ENCODE data around the gene RGS9. TPM values are rescaled to one million over a fixed set of nuclear protein-coding genes. Genes with fewer than 3 reads are reported as not detected.

RGS9 gene
- total and polyA plus RNA-seq, 2 experiments from 2014 or later: 12.8 to 29.6 TPM

GRCh38 chr17:65170839-65171238, 33.7 kb downstream of the RGS9 start (continued):
- no peak for TF ChIP-seq CREB1 (CRISPR knock-in tag; IDR thresholded peaks at IDR 0.05; ENCODE audit: low read depth)
- TF ChIP-seq, protein P1, sequence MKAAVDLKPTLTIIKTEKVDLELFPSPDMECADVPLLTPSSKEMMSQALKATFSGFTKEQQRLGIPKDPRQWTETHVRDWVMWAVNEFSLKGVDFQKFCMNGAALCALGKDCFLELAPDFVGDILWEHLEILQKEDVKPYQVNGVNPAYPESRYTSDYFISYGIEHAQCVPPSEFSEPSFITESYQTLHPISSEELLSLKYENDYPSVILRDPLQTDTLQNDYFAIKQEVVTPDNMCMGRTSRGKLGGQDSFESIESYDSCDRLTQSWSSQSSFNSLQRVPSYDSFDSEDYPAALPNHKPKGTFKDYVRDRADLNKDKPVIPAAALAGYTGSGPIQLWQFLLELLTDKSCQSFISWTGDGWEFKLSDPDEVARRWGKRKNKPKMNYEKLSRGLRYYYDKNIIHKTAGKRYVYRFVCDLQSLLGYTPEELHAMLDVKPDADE (IDR thresholded peaks at IDR 0.05): no peak

DNA sequence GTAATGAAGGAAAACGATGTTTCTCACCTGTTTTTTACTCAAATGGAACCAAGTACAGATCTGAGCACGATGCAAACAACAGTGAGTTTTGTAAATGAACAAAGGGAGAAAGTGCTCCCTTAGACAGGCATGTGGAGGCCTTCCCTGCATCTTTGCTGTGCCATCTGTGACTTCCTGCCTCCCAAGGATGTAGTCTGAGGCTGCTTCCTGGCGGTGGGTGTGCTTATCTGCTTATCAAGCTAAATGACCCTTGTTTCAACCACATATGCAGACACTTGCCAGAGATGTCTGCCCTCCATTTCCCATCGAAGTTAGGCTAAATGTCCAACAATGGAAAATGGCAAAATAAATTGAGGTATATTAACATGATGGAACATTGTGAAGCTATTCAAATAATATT, 34.6 kb downstream of the RGS9 start:
- H3K36me3 Mint-ChIP-seq (ENCODE audit: low read depth): no peaks in the 10 kb centered on the region; the same call in 2 of the 3 replicates
- H3K9me2 ChIP-seq (ENCODE audit: insufficient read depth): peaks cover 9% of the 10 kb centered on the region; the same call in 1 of the 2 replicates
- no peak overlapping the region for H2AFZ ChIP-seq
- H3K4me2 ChIP-seq: no peak overlapping the region
- H3K4me1 Mint-ChIP-seq: peaks cover 7% of the 10 kb centered on the region; the same call in 2 of the 3 replicates
- H3K36me3 ChIP-seq (ENCODE audit: insufficient read depth): no peaks in the 10 kb centered on the region
- H3K27ac ChIP-seq (ENCODE audit: low read depth): no peak overlapping the region
- no peak for TF ChIP-seq CREB1 (CRISPR knock-in tag; IDR thresholded peaks at IDR 0.05; ENCODE audit: low read depth)
- TF ChIP-seq STAT1 (IDR thresholded peaks at IDR 0.05; ENCODE audit: unreplicated experiment): no peak
- H3K79me2 ChIP-seq (replicated peaks; ENCODE audit: insufficient read depth): no peaks in the 10 kb centered on the region
- no peak overlapping the region for H3K27ac Mint-ChIP-seq
- H4K20me1 ChIP-seq (replicated peaks; ENCODE audit: insufficient read depth): no peaks in the 10 kb centered on the region
- H3F3A ChIP-seq (replicated peaks; ENCODE audit: low read depth): no peaks in the 10 kb centered on the region
- H3K4me1 ChIP-seq (ENCODE audit: insufficient read depth): no peaks in the 10 kb centered on the region
- no peak for DNase-seq (ENCODE audit: low spot score)
- no peak overlapping the region for H3K4me3 Mint-ChIP-seq
- peaks cover 2% of the 10 kb centered on the region for H3K27me3 Mint-ChIP-seq (ENCODE audit: insufficient read depth, low read depth, poor library complexity)
- no peak overlapping the region for H3K4me3 ChIP-seq
- H3K27me3 ChIP-seq (ENCODE audit: insufficient read depth): no peaks in the 10 kb centered on the region
- ATAC-seq: no peak
- H3K9me3 Mint-ChIP-seq: no peaks in the 10 kb centered on the region; the same call in 2 of the 3 replicates

GRCh38 chr17:65172496-65173136, 35.4 kb downstream of the RGS9 start:
- ATAC-seq (no peak), DNase-seq (ENCODE audit: low spot score) (no peak)
- peaks cover 2% of the 10 kb centered on the region for H3K27me3 Mint-ChIP-seq (ENCODE audit: insufficient read depth, low read depth, poor library complexity)
- no peaks in the 10 kb centered on the region; the same call in 2 of the 3 replicates for H3K36me3 Mint-ChIP-seq (ENCODE audit: low read depth)
- no peak overlapping the region for H3K4me3 ChIP-seq
- H3K36me3 ChIP-seq (ENCODE audit: insufficient read depth): no peaks in the 10 kb centered on the region
- H3K79me2 ChIP-seq (replicated peaks; ENCODE audit: insufficient read depth): no peaks in the 10 kb centered on the region
- no peak overlapping the region for H2AFZ ChIP-seq
- peaks cover 7% of the 10 kb centered on the region; the same call in 2 of the 3 replicates for H3K4me1 Mint-ChIP-seq
- H3K27ac Mint-ChIP-seq: no peak overlapping the region
- peaks cover 14% of the 10 kb centered on the region for H3K9me2 ChIP-seq (ENCODE audit: insufficient read depth)
- no peak overlapping the region for H3K27ac ChIP-seq (ENCODE audit: low read depth)
- no peaks in the 10 kb centered on the region for H3F3A ChIP-seq (replicated peaks; ENCODE audit: low read depth)
- H3K4me2 ChIP-seq: no peak overlapping the region
- no peak overlapping the region for H3K4me3 Mint-ChIP-seq
- H4K20me1 ChIP-seq (replicated peaks; ENCODE audit: insufficient read depth): no peaks in the 10 kb centered on the region
- H3K9me3 Mint-ChIP-seq: no peaks in the 10 kb centered on the region; the same call in 2 of the 3 replicates
- H3K4me1 ChIP-seq (ENCODE audit: insufficient read depth): no peaks in the 10 kb centered on the region
- H3K27me3 ChIP-seq (ENCODE audit: insufficient read depth): no peaks in the 10 kb centered on the region
- TF ChIP-seq REST (IDR thresholded peaks at IDR 0.05; ENCODE audit: unreplicated experiment) (no peak), POLR2AphosphoS5 (IDR thresholded peaks at IDR 0.05; ENCODE audit: low read depth) (no peak), NANOG (IDR thresholded peaks at IDR 0.05; ENCODE audit: borderline replicate concordance) (no peak)
